Spinal cord (tissue), 10 donors: ENCODE results near the gene P2RX1. TPM values are rescaled to one million over a fixed set of nuclear protein-coding genes. Genes with fewer than 3 reads are reported as not detected.

Source experiments
- DNase-seq, 6 donors: peaks; one replicate each; pipeline versions ENCODE4 v3.0.0 to v3.0.0-alpha.2; 2013 to 2015; ENCODE audit warnings: low spot score in 6 of 6, low read depth in 4 of 6
- H3K27ac ChIP-seq: one replicate; pipeline ENCODE4 v1.5.1; 2013; ENCODE audit warnings: low read depth, low read length, control low read depth
- H3K27me3 ChIP-seq: one replicate; pipeline ENCODE4 v1.6.1; 2013; ENCODE audit warnings: low read length; ENCODE audit not compliant: control insufficient read depth, insufficient read depth
- H3K36me3 ChIP-seq: one replicate; pipeline ENCODE4 v1.6.1; 2013; ENCODE audit warnings: low read length; ENCODE audit not compliant: control insufficient read depth, insufficient read depth
- H3K4me1 ChIP-seq: one replicate; pipeline ENCODE4 v1.6.1; 2013; ENCODE audit warnings: low read length; ENCODE audit not compliant: control insufficient read depth, insufficient read depth
- H3K4me3 ChIP-seq: one replicate; pipeline ENCODE4 v1.5.1; 2013; ENCODE audit warnings: low read depth, low read length, control low read depth
- H3K9me3 ChIP-seq: one replicate; pipeline ENCODE4 v1.6.1; 2013; ENCODE audit warnings: low read length; ENCODE audit not compliant: control insufficient read depth, insufficient read depth
- WGBS: methylation state at CpG from one replicate; pipeline ENCODE4 v1.1.5; 2013; ENCODE audit warnings: missing lambda C conversion rate; ENCODE audit not compliant: insufficient coverage; 5-methylcytosine and 5-hydroxymethylcytosine counted together
- polyA plus RNA-seq, 2 donors: library from polyadenylated mRNA; unstranded; fragments of 120-200 nt; gene quantifications; one replicate each; pipeline ENCODE4 v1.2.1, GENCODE V29; 2013; ENCODE audit not compliant: insufficient read length in 2 of 2
- total RNA-seq, 2 donors: library from RNA; depleted of rRNA in 1 of 2; stranded (reverse); fragments of 120-200 nt in 1 of 2; fragments of >200 nt in 1 of 2; gene quantifications; one replicate each; pipeline versions ENCODE4 v1.2.3 to v1.2.4, GENCODE V29; 2013 to 2014
- donor health status: healthy.

Gene P2RX1
- total and polyA plus RNA-seq, 4 donors = 0.17 to 1.9 (median 0.46) TPM

- Histone ChIP-seq H3K4me1 (peaks cover 40% of the 10 kb centered on the region), H3K4me3 (no peak overlapping the region), H3K9me3 (no peaks in the 10 kb centered on the region), H3K36me3 (no peaks in the 10 kb centered on the region), H3K27ac (no peak overlapping the region), H3K27me3 (peaks cover 31% of the 10 kb centered on the region)
- DNase-seq = no peak
- 86% methylated on average over 14 of the region's 14 CpGs for WGBS
Measured at GRCh38 chr17:3959921-3960601, 43.8 kb upstream of the P2RX1 start.

GRCh38 chr17:3959295-3959899, 43.1 kb upstream of the P2RX1 start:
- no peak overlapping the region for H3K27ac ChIP-seq
- H3K4me3 ChIP-seq = no peak overlapping the region
- H3K27me3 ChIP-seq = peaks cover 25% of the 10 kb centered on the region
- no peaks in the 10 kb centered on the region for H3K36me3 ChIP-seq
- 66% methylated on average over 15 of the region's 15 CpGs for WGBS
- peaks cover 35% of the 10 kb centered on the region for H3K4me1 ChIP-seq
- DNase-seq = no peak
- H3K9me3 ChIP-seq = no peaks in the 10 kb centered on the region

- Histone ChIP-seq H3K36me3 (no peaks in the 10 kb centered on the region), H3K27ac (no peak overlapping the region), H3K27me3 (peaks cover 16% of the 10 kb centered on the region), H3K4me1 (peaks cover 28% of the 10 kb centered on the region), H3K4me3 (no peak overlapping the region), H3K9me3 (no peaks in the 10 kb centered on the region)
- no peak for DNase-seq
- WGBS = 78% methylated on average over 18 of the region's 18 CpGs
Measured at GRCh38 chr17:3957735-3958599, 41.7 kb upstream of the P2RX1 start.

- no peak for DNase-seq
- no peaks in the 10 kb centered on the region for H3K9me3 ChIP-seq
- H3K27ac ChIP-seq = no peak overlapping the region
- H3K27me3 ChIP-seq = peaks cover 6% of the 10 kb centered on the region
- no peaks in the 10 kb centered on the region for H3K36me3 ChIP-seq
- H3K4me1 ChIP-seq = peaks cover 27% of the 10 kb centered on the region
- no peak overlapping the region for H3K4me3 ChIP-seq
- 86% methylated on average over 12 of the region's 12 CpGs for WGBS
Measured at GRCh38 chr17:3956983-3957382, 40.7 kb upstream of the P2RX1 start.

GRCh38 chr17:3956327-3956957, 40.2 kb upstream of the P2RX1 start:
- H3K27me3 ChIP-seq = peaks cover under 1% of the 10 kb centered on the region
- H3K4me3 ChIP-seq = no peak overlapping the region
- WGBS = 48% methylated on average over 9 of the region's 15 CpGs
- DNase-seq = no peak
- H3K36me3 ChIP-seq = no peaks in the 10 kb centered on the region
- H3K9me3 ChIP-seq = no peaks in the 10 kb centered on the region
- peaks cover 26% of the 10 kb centered on the region for H3K4me1 ChIP-seq
- no peak overlapping the region for H3K27ac ChIP-seq

GRCh38 chr17:3955673-3955988, 39.4 kb upstream of the P2RX1 start:
- Histone ChIP-seq H3K4me1 (peaks cover 22% of the 10 kb centered on the region), H3K36me3 (no peaks in the 10 kb centered on the region), H3K9me3 (no peaks in the 10 kb centered on the region), H3K4me3 (no peak overlapping the region), H3K27me3 (no peaks in the 10 kb centered on the region), H3K27ac (no peak overlapping the region)
- no peak for DNase-seq
- WGBS = 88% methylated on average over 7 of the region's 10 CpGs

- 57% methylated on average over 15 of the region's 18 CpGs for WGBS
- no peaks in the 10 kb centered on the region for H3K9me3 ChIP-seq
- no peak overlapping the region for H3K27ac ChIP-seq
- no peak for DNase-seq
- peaks cover 17% of the 10 kb centered on the region for H3K4me1 ChIP-seq
- H3K27me3 ChIP-seq = no peaks in the 10 kb centered on the region
- no peak overlapping the region for H3K4me3 ChIP-seq
- H3K36me3 ChIP-seq = no peaks in the 10 kb centered on the region
Measured at GRCh38 chr17:3954976-3955672, 38.9 kb upstream of the P2RX1 start.

GRCh38 chr17:3954086-3954485, 37.8 kb upstream of the P2RX1 start:
- no peaks in the 10 kb centered on the region for H3K36me3 ChIP-seq
- H3K27ac ChIP-seq = no peak overlapping the region
- WGBS = 96% methylated on average over 7 of the region's 10 CpGs
- H3K4me3 ChIP-seq = no peak overlapping the region
- no peaks in the 10 kb centered on the region for H3K27me3 ChIP-seq
- H3K9me3 ChIP-seq = no peaks in the 10 kb centered on the region
- DNase-seq = no peak
- peaks cover 7% of the 10 kb centered on the region for H3K4me1 ChIP-seq

GRCh38 chr17:3953542-3953941, 37.3 kb upstream of the P2RX1 start:
- Histone ChIP-seq H3K27ac (no peak overlapping the region), H3K4me3 (no peak overlapping the region), H3K4me1 (peaks cover 7% of the 10 kb centered on the region), H3K36me3 (no peaks in the 10 kb centered on the region), H3K27me3 (no peaks in the 10 kb centered on the region), H3K9me3 (no peaks in the 10 kb centered on the region)
- 90% methylated on average over 14 of the region's 14 CpGs for WGBS
- no peak for DNase-seq
